K562 (cell line): ENCODE results near the gene PA2G4. TPM values are rescaled to one million over a fixed set of nuclear protein-coding genes. Genes with fewer than 3 reads are reported as not detected.

Experiments used
- ATF1 ChIP-seq, 2 experiments: fragments of 450-650 bp in 1 of 2; IDR thresholded peaks; 2 replicates each; pipeline ENCODE4 v1.6.1; 2016; ENCODE audit warnings: missing compliant biosample characterization in 1 of 2, missing genetic modification characterization in 1 of 2
- BCL6 ChIP-seq: fragments of 250-450 bp; sonication (Bioruptor Pico); IDR thresholded peaks from 2 replicates; pipeline ENCODE4 v1.4.0; 2020
- BHLHE40 ChIP-seq: IDR thresholded peaks from 2 replicates; pipeline ENCODE4 v1.6.1; 2011; ENCODE audit warnings: low read length, improper control_type of control experiment
- BRD9 ChIP-seq: fragments of 450-650 bp; IDR thresholded peaks from 2 replicates; pipeline ENCODE4 v1.6.1; 2018; ENCODE audit warnings: low read depth; ENCODE audit not compliant: partially characterized antibody
- DPF2 ChIP-seq: fragments of 450-650 bp; IDR thresholded peaks from 2 replicates; pipeline ENCODE4 v1.6.1; 2016
- FOSL1 ChIP-seq: fragments of 200-800 bp; sonication (Bioruptor generic); conservative IDR thresholded peaks from 2 replicates; pipeline ENCODE4 v1.6.1; 2016; ENCODE audit warnings: missing genetic modification characterization, missing compliant biosample characterization
- FOXK2 ChIP-seq, 2 experiments: fragments of 450-650 bp; IDR thresholded peaks in 1 of 2; conservative IDR thresholded peaks in 1 of 2; 2 replicates each; pipeline ENCODE4 v1.6.1; 2016; ENCODE audit warnings: low read depth in 2 of 2, mild to moderate bottlenecking in 1 of 2
- GABPB2 ChIP-seq: fragments of 250-450 bp; sonication (Bioruptor Pico); conservative IDR thresholded peaks from 2 replicates; pipeline ENCODE4 v1.5.1; 2021; ENCODE audit warnings: mild to moderate bottlenecking
- KLF6 ChIP-seq: fragments of 250-450 bp; sonication (Bioruptor Pico); IDR thresholded peaks from 2 replicates; pipeline ENCODE4 v1.4.0; 2020; ENCODE audit warnings: mild to moderate bottlenecking, moderate library complexity, borderline replicate concordance
- MXD1 ChIP-seq: fragments of 250-450 bp; sonication (Bioruptor Pico); IDR thresholded peaks from 2 replicates; pipeline ENCODE4 v1.8.0; 2021; ENCODE audit warnings: borderline replicate concordance, mild to moderate bottlenecking, moderate library complexity; ENCODE audit not compliant: poor library complexity, severe bottlenecking
- PML ChIP-seq: IDR thresholded peaks from 2 replicates; pipeline ENCODE4 v1.6.1; 2012; ENCODE audit warnings: low read length, inconsistent platforms
- RAD51 ChIP-seq: fragments of 450-650 bp; IDR thresholded peaks from 2 replicates; pipeline ENCODE4 v1.7.1; 2016; ENCODE audit warnings: low read depth, mild to moderate bottlenecking, borderline replicate concordance
- SRSF1 ChIP-seq: fragments of 200-400 bp; formaldehyde crosslinking; IDR thresholded peaks from 2 replicates; pipeline ENCODE4 v1.6.1; 2017; ENCODE audit warnings: mild to moderate bottlenecking, low read depth, low read length, moderate library complexity
- TBL1XR1 ChIP-seq, 2 experiments: IDR thresholded peaks; 2 replicates each; pipeline ENCODE4 v1.6.1; 2012; ENCODE audit warnings: improper control_type of control experiment in 2 of 2, low read length in 2 of 2, mild to moderate bottlenecking in 1 of 2
- ZBTB8A ChIP-seq: fragments of 450-650 bp; IDR thresholded peaks from 2 replicates; pipeline ENCODE4 v1.6.1; 2018; ENCODE audit warnings: mild to moderate bottlenecking, moderate library complexity; ENCODE audit not compliant: partially characterized antibody
- ZFX ChIP-seq: sonication (generic); formaldehyde crosslinking; IDR thresholded peaks from 2 replicates; pipeline ENCODE4 v1.8.0; 2022; ENCODE audit warnings: mild to moderate bottlenecking, missing genetic modification reagents, moderate library complexity
- ZNF384 ChIP-seq: IDR thresholded peaks from 2 replicates; pipeline ENCODE4 v1.6.1; 2012; ENCODE audit warnings: low read depth, low read length, improper control_type of control experiment
- ZNF407 ChIP-seq: fragments of 450-650 bp; IDR thresholded peaks from 2 replicates; pipeline ENCODE4 v1.6.1; 2016; ENCODE audit warnings: low read depth
- ZNF766 ChIP-seq: fragments of 200-800 bp; sonication (Bioruptor generic); conservative IDR thresholded peaks from 2 replicates; pipeline ENCODE4 v1.6.1; 2016; ENCODE audit warnings: missing genetic modification characterization, missing compliant biosample characterization
- polyA plus RNA-seq, 8 experiments: library from polyadenylated mRNA; depleted of rRNA in 4 of 8; stranded (reverse) in 5 of 8; unstranded in 3 of 8; fragments of >200 nt; fragmentation: Nextera tagmentation in 2 of 8; fragmentation: Illumina TruSeq in 1 of 8; extraction: Ambion mirVana in 2 of 8; extraction: Trizol in 1 of 8; gene quantifications; 2 replicates each; pipeline versions ENCODE4 v1.2.1 to v1.2.3, GENCODE V29; 2011 to 2014; ENCODE audit warnings: inconsistent platforms in 1 of 8, missing spikeins in 1 of 8
- total RNA-seq, 7 experiments: library from RNA; depleted of rRNA in 6 of 7; stranded (reverse); fragments of >200 nt in 6 of 7; fragmentation: Illumina TruSeq in 2 of 7; extraction: Trizol in 2 of 7; gene quantifications; 2 replicates each; pipeline versions ENCODE4 v1.2.1 to v1.2.3, GENCODE V29; 2011 to 2021; ENCODE audit warnings: low replicate concordance in 1 of 7

The PA2G4 gene
- total and polyA plus RNA-seq, 9 of the 15 experiments (the other 6 are each of a cell fraction or from before 2014, with no cell fraction given), result 230 to 925 (median 638) TPM

- no peak for TF ChIP-seq ATF1 (CRISPR knock-in tag; IDR thresholded peaks at IDR 0.05)
- peak; percentile 97 for TF ChIP-seq ATF1 (tag; IDR thresholded peaks at IDR 0.05)
- TF ChIP-seq ZBTB8A, result no peak
- no peak for TF ChIP-seq ZNF407
- peak; percentile 70 for TF ChIP-seq RAD51
- no peak for TF ChIP-seq ZNF766
- TF ChIP-seq BHLHE40, result peak; percentile 99
- TF ChIP-seq KLF6, result peak; percentile 30; the same call in 1 of the 2 replicates
- TF ChIP-seq FOXK2 (conservative IDR thresholded peaks at IDR 0.05 in 1 of 2, IDR thresholded peaks at IDR 0.05 in 1 of 2; ENCODE audit: low read depth in 2 of 2), result peak; percentile 18 to 43; a peak in 2 of 4 replicates
- peak in 1 of 2 experiments; percentile 11; a peak in 3 of 4 replicates for TF ChIP-seq TBL1XR1 (IDR thresholded peaks at IDR 0.05; ENCODE audit: low read length in 2 of 2)
- no peak; the same call in 1 of the 2 replicates for TF ChIP-seq FOSL1 (tag)
- TF ChIP-seq ZNF384, result no peak
- TF ChIP-seq MXD1 (CRISPR knock-in tag), result no peak
- no peak for TF ChIP-seq BCL6 (CRISPR knock-in tag)
- TF ChIP-seq PML, result peak; percentile 10
- TF ChIP-seq ZFX (CRISPR knock-in tag), result peak; percentile 63
- TF ChIP-seq BRD9, result peak; percentile 83
- TF ChIP-seq GABPB2, result 0 out of 2 replicates have a peak, but pooled peaks have one; percentile 46
- 0 out of 2 replicates have a peak, but pooled peaks have one; percentile 27 for TF ChIP-seq DPF2
- no peak for TF ChIP-seq SRSF1
Measured at GRCh38 chr12:56127888-56128669, 23.7 kb downstream of the PA2G4 start, which contains the start of gene ESYT1 (continued).
